ENCODE data around the gene CFAP221.

Gene CFAP221

GRCh38 chr2:119544939-119545475 lies 758 bp downstream of the CFAP221 start:
- in situ Hi-C loops (cut with HindIII; ENCODE audit: low sequenced_read_pairs), result no loop called here
- TF ChIP-seq CTCF (IDR thresholded peaks at IDR 0.05; ENCODE audit: low read depth, low read length, missing control alignments), result no peak
- DNase-seq (ENCODE audit: low read depth), result no peak
- H3K4me3 ChIP-seq (ENCODE audit: low read depth, low read length), result peak overlapping the region; percentile 51

GRCh38 chr2:119545754-119546446 lies 1.7 kb downstream of the CFAP221 start:
- no peak overlapping the region for H3K4me3 ChIP-seq (ENCODE audit: low read depth, low read length)
- no peak for TF ChIP-seq CTCF (IDR thresholded peaks at IDR 0.05; ENCODE audit: low read depth, low read length, missing control alignments)
- in situ Hi-C loops (cut with HindIII; ENCODE audit: low sequenced_read_pairs), result no loop called here
- DNase-seq (ENCODE audit: low read depth), result peak; percentile 66

- no peak overlapping the region for H3K4me3 ChIP-seq (ENCODE audit: low read depth, low read length)
- no peak for DNase-seq (ENCODE audit: low read depth)
- no peak for TF ChIP-seq CTCF (IDR thresholded peaks at IDR 0.05; ENCODE audit: low read depth, low read length, missing control alignments)
- in situ Hi-C loops (cut with HindIII; ENCODE audit: low sequenced_read_pairs), result no loop called here
Measured at GRCh38 chr2:119546447-119546767, 2.2 kb downstream of the CFAP221 start.

GRCh38 chr2:119548516-119549120 lies 4.4 kb downstream of the CFAP221 start:
- in situ Hi-C loops (cut with HindIII; ENCODE audit: low sequenced_read_pairs), result no loop called here
- TF ChIP-seq CTCF (IDR thresholded peaks at IDR 0.05; ENCODE audit: low read depth, low read length, missing control alignments), result no peak
- no peak for DNase-seq (ENCODE audit: low read depth)
- H3K4me3 ChIP-seq (ENCODE audit: low read depth, low read length), result no peak overlapping the region

GRCh38 chr2:119549241-119549640 lies 5.0 kb downstream of the CFAP221 start:
- peak; percentile 45 for DNase-seq (ENCODE audit: low read depth)
- H3K4me3 ChIP-seq (ENCODE audit: low read depth, low read length), result no peak overlapping the region
- in situ Hi-C loops (cut with HindIII; ENCODE audit: low sequenced_read_pairs), result no loop called here
- TF ChIP-seq CTCF (IDR thresholded peaks at IDR 0.05; ENCODE audit: low read depth, low read length, missing control alignments), result no peak

- no peak for TF ChIP-seq CTCF (IDR thresholded peaks at IDR 0.05; ENCODE audit: low read depth, low read length, missing control alignments)
- DNase-seq (ENCODE audit: low read depth), result no peak
- in situ Hi-C loops (cut with HindIII; ENCODE audit: low sequenced_read_pairs), result no loop called here
- H3K4me3 ChIP-seq (ENCODE audit: low read depth, low read length), result no peak overlapping the region
Measured at GRCh38 chr2:119550346-119550745, 6.1 kb downstream of the CFAP221 start.
